Kidney (tissue), 14 donors: ENCODE measurements around the gene DPH7. TPM values are rescaled to one million over a fixed set of nuclear protein-coding genes. Genes with fewer than 3 reads are reported as not detected.
"Not testable (repeated sequence)": the region's sequence is repeated elsewhere in the genome, so short reads cannot be mapped to it uniquely, and the experiment has no call there.

Experiments used
- DNase-seq, 5 donors: peaks; one replicate each; pipeline ENCODE4 v3.0.0-alpha.2; 2013 to 2020
- FAIRE-seq: peaks from 2 replicates; lab custom pipeline; 2012; peaks lifted over from hg19 to GRCh38; lab: Jason Lieb, UNC
- H3K27ac ChIP-seq, 2 donors: one replicate each; pipeline ENCODE4 v1.7.0; 2013; ENCODE audit warnings: low read depth in 2 of 2, low read length in 2 of 2, inconsistent platforms in 1 of 2
- H3K27me3 ChIP-seq: one replicate; pipeline ENCODE4 v1.7.1; 2013; ENCODE audit warnings: low read length, inconsistent platforms; ENCODE audit not compliant: control insufficient read depth, insufficient read depth
- H3K36me3 ChIP-seq, 3 donors: one replicate each; pipeline versions ENCODE4 v1.7.0 to v1.7.1; 2013; ENCODE audit warnings: low read length in 3 of 3, control low read depth in 1 of 3, inconsistent platforms in 1 of 3; ENCODE audit not compliant: insufficient read depth in 3 of 3, control insufficient read depth in 2 of 3
- H3K4me1 ChIP-seq, 3 donors: one replicate each; pipeline versions ENCODE4 v1.7.0 to v1.7.1; 2013; ENCODE audit warnings: low read length in 3 of 3, inconsistent platforms in 1 of 3, low read depth in 1 of 3; ENCODE audit not compliant: control insufficient read depth in 2 of 3, insufficient read depth in 2 of 3
- H3K4me3 ChIP-seq, 3 donors: one replicate each; pipeline versions ENCODE4 v1.7.0 to v1.8.1; 2013; ENCODE audit warnings: low read length in 3 of 3, control low read depth in 1 of 3, inconsistent platforms in 1 of 3
- H3K9ac ChIP-seq, 3 donors: one replicate each; pipeline versions ENCODE4 v1.7.0 to v1.7.1; 2013; ENCODE audit warnings: low read length in 3 of 3, control low read depth in 1 of 3, inconsistent platforms in 1 of 3
- H3K9me3 ChIP-seq, 3 donors: one replicate each; pipeline versions ENCODE4 v1.7.0 to v1.7.1; 2013; ENCODE audit warnings: low read length in 3 of 3, control low read depth in 1 of 3, inconsistent platforms in 1 of 3; ENCODE audit not compliant: control insufficient read depth in 2 of 3, insufficient read depth in 1 of 3
- CTCF ChIP-seq: IDR thresholded peaks from 3 replicates; pipeline ENCODE4 v1.5.1; 2012; ENCODE audit warnings: mild to moderate bottlenecking, moderate library complexity, borderline replicate concordance; ENCODE audit not compliant: insufficient read depth; ENCODE audit errors: extremely low read depth
- intact Hi-C: fragments of 100-400 bp; cut with DNase I; formaldehyde crosslinking; loops from one replicate; pipeline ENCODE4 v1.11.1; 2022
- polyA plus RNA-seq: library from polyadenylated mRNA; stranded (reverse); fragments of 350-450 nt; fragmentation: Illumina TruSeq; extraction: RNeasy Lipid Tissue Mini Kit (QIAGEN cat#74804); gene quantifications from one replicate; pipeline ENCODE4 v1.2.3, GENCODE V29; 2014; ENCODE audit warnings: low read depth, low replicate concordance; ENCODE audit not compliant: insufficient read depth
- total RNA-seq: library from RNA; stranded (reverse); fragmentation: NEBNext Ultra II Directional; extraction: Animal tissue kit (Norgen Biotek cat#: 25700); gene quantifications from one replicate; pipeline ENCODE4 v1.2.1, GENCODE V29; 2021
- donor health status: control.
- donor health status: control.
- donor health status: control.
- donor health status: control.
- donor health status: control.
- donor health status: DM: yes; HTN: yes; CAD: no.
- donor health status: Normal renal cell carcinoma (clear cell type).

DPH7 gene
- total and polyA plus RNA-seq, 2 donors from 2014 or later, result 23.2 to 31.4 TPM

- FAIRE-seq (no peak), DNase-seq (peak; percentile 90 to 96 (median 93))
- Histone ChIP-seq H3K4me3 (peak within 1 kb of the TSS; percentile 50 to 84 (median 68)), H3K36me3 (peaks cover 0 to 10% (median 4%) of the 10 kb centered on the region in 3 donors), H3K9me3 (no peaks in the 10 kb centered on the region), H3K27me3 (no peaks in the 10 kb centered on the region), H3K9ac (peak within 1 kb of the TSS; percentile 33 to 88 (median 37)), H3K4me1 (peaks cover 0 to 11% (median 5%) of the 10 kb centered on the region in 3 donors), H3K27ac (peak within 1 kb of the TSS; percentile 63 to 86)
- intact Hi-C loops, result no loop called here
- TF ChIP-seq CTCF, result peak; percentile 50
Observed at GRCh38 chr9:137551264-137552021, 27.3 kb downstream of the DPH7 start, which contains the start of gene MRPL41. TSS of gene MRPL41 (plus strand) at chr9:137551879. CDS start at chr9:137552082, 203 bp downstream.

DNA sequence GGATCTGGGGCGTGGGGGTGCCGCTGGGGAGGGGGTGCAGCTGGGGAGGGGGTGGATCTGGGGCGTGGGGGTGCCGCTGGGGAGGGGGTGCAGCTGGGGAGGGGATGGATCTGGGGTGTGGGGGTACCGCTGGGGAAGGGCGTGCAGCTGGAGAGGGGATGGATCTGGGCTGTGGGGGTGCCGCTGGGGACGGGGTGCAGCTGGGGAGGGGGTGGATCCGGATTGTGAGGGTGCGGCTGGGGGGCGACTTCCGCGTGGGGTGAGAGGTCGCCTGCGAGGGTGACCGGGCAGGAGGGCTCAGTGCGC, 27.8 kb downstream of the DPH7 start:
- H3K4me3 ChIP-seq, result peak overlapping the region; percentile 31 to 61 (median 36)
- FAIRE-seq, H3K9me3 ChIP-seq, H3K27me3 ChIP-seq, H3K36me3 ChIP-seq, intact Hi-C loops, H3K9ac ChIP-seq: not testable (repeated sequence)
- peaks cover 0 to 11% (median 5%) of the 10 kb centered on the region in 3 donors for H3K4me1 ChIP-seq
- peak in 2 of 5 donors; percentile 82 to 86 for DNase-seq
- peak overlapping the region; percentile 63 to 86 for H3K27ac ChIP-seq

DNA sequence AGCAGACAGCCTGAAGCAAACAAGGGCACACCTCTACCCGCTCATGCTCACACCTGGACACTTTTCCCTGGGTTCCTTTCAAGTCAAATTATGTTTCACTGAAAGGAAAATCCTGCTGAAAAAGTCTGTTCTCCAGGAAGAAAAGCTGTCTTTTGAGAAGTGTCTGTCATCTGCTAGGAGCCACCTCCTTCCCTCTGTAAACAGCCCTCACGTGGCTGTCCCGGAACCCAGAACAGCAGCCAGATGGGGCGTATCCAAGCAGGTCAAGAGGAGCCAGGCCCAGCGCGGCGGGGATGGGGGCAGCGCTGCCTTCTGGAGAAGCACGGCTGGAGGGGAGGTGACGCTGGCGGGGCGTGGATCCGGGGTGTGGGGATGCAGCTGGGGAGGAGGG, 28.5 kb downstream of the DPH7 start, which contains the start of gene PNPLA7:
Gene PNPLA7 (minus strand): TSS at position 172 of the 391 bp plus-strand sequence. CDS start 205 bp downstream, outside the sequence.
- Histone ChIP-seq H3K27ac (peak within 1 kb of the TSS; percentile 63 to 86), H3K4me1 (peaks cover 0 to 11% (median 5%) of the 10 kb centered on the region in 3 donors), H3K36me3 (peaks cover 0 to 5% (median 3%) of the 10 kb centered on the region in 3 donors), H3K4me3 (peak within 1 kb of the TSS; percentile 31 to 61 (median 36)), H3K27me3 (no peaks in the 10 kb centered on the region), H3K9me3 (no peaks in the 10 kb centered on the region), H3K9ac (peak within 1 kb of the TSS in 1 of 3 donors; percentile 6)
- FAIRE-seq (peak; percentile 19), DNase-seq (peak; percentile 89 to 96 (median 92))
- TF ChIP-seq CTCF, result no peak
- intact Hi-C loops, result no loop called here
